ENCODE data around the gene DLGAP1.
"Not testable (repeated sequence)": the region's sequence is repeated elsewhere in the genome, so short reads cannot be mapped to it uniquely, and the experiment has no call there.

Gene DLGAP1

DNA sequence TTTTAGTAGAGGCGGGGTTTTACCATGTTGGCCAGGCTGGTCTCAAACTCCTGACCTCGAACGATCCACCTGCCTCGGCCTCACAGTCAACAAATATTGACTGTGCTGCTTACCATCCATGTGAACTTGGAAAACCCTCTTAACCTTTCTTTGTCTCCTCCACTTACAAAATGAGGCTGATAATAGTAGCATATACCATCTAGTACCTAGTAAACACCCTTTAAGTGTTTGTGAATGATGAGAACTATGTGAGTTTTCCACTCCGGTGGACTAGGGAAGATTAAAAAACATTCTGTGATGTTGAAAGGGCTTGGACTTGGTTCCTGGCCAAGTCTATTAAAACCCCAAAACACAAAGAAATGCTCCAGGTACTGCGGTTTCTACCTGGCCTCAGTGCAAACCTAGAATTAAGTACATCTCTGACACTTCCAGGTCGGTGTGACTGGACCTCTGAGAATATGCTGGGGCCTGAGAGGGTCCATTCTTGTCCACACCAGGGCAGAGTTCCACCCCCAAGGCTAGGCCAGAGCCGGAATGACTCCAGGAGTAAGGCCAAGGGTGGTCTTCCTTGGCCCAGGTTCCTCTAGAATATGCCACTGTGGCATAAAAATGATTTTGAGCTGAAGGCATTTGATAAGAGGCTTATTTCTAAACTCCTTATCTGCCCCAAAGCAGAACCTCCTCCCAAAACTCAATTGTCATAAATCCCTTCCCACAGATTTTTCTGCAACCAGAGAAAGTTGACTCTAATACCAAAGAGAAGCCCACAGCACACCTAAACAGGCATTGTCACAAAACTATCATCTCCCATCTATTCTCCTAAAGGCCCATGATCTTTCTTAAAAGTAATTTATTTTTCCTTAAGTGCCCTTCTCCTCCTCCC, 787.6 kb downstream of the DLGAP1 start:
- DNase-seq: no peak

DNA sequence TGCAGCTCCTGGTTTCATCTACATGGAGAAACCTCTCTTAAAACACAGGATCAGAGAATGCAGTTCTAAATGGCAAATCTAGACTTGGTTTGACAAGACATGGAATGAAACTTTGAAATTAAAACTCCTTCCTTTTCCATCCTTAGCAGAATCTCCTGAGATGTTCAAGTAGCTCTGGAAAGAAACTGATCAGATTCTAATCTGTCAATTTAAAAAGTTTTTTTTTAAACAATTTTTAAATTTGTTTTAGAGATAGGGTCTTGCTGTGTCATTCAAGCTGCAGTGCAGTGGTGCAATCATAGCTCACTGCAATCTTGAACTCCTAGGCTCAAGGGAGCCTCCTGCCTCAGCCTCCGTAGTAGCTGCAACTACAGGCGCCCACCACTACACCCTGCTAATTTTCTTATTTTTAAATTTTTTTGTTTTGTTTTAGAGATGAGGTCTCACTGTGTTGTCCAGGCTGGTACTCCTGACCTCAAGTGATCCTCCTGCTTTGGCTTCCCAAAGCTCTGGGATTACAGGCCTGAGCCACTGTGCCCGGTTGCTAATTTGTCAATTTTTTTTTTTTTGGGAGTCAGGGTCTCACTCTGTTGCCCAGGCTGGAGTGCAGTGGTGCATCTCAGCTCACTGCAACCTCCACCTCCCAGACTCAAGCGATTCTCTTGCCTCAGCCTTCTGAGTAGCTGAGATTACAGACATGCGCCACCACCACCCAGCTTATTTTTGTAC, 788.4 kb downstream of the DLGAP1 start:
- no peak for DNase-seq

DNA sequence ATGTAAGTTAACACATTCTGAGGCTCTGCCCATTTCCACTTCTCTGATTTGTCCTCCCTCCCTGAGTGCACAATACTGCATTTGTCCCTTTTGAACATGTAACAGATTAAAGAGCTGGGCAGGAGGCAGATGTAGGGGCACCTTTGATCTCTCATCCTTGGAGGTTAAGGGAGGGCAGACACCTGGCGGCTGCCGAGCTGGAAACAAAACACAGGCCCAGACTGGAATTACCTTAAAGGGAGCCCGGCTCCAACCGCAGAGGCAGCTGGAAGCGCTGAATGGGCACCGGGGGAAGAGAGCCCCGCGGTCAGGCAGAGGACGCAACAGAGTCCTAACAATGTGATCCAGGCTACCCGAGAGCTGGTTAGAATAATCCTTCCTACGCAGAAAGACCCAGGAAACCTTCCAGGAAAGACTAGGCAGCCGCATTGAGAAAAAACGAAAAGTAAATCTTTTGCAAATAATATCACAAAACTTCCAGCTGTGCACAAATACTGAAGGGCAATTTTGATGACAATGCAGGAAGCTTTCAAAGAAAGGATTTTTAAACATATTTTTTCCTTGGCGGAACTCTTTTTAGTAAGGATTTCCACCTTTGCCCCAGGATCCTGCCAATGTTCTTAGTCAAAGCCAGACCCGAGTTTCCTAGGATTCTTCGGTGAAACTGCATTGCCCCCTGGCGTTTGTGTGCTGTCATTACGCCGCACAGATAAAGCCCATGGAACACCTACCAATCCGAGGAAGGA, 789.2 kb downstream of the DLGAP1 start:
- peak; percentile 45 for DNase-seq

DNA sequence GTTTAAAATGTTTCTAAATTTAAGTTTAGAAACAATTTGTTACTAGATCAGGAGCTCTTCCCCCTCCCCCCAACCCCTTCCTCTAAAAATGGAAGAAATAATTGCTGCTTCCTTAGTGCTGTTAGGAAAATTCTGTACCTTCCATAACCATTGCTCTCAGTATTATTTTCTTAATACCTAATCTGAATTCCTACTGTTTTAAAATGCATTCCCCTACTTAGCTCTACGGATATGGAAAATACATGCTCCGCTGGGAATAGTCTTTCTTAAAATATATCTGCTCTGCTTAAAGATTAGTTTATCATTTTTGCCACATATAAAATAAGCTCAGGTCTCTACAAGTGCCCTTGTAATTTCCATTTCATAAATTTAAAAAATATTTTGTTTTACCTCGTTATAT, 789.9 kb downstream of the DLGAP1 start:
- no peak for DNase-seq

DNA sequence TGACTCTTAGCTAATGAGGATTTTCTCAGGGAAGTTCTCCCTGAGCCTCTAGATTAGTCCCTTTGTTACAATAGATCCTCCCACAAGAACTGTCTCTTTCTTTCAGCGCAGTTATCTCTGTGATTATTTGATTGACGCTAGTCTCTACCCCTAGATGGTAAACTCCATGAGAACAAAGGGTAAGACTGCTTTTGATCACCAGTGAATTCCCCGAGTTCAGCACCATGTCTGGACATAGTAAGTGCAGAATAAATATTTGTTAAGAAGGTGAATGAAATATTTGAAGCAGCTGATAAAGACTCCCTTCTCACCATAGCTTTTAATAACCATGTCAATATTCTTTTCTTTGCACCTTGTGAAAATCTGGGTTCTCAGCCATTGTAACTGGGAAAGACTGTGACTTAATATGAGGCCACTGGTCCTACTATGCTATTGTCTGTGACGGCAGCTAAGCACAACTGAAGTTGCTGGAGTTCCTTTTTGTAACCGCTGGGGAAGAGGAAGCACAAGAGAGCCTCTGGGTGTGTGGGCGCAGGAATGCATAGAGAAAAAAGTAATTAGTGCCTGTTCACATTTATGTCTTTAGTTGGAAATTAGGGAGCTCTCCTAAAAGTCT, 790.4 kb downstream of the DLGAP1 start:
- no peak for DNase-seq

DNA sequence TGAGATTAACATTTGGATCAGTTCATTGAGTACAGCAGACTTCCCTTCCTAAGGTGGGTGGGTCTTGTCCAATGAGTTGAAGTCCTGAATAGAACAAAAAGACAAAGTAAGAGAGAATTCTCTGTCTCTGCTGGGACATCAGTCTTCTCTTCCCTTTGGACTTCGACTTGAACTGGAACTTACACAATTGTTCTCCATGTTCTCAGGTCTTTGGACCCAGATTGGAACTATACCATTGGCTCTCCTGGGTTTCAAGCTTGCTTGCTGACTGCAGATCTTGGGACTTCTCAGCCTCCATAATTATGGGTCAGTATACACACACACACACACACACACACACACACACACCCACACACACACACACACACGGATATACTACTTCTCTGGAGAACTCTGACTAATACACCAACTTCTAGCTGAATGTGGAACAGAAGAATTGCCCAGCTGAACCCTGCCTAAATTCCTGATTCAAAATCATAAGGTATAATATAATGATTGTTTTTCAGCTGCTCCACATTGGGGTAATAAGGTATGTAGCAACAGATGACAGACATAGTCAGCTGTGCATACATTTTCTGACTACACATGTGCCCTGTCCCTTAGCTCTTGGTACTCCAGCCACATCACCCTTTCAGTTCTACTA, 791.1 kb downstream of the DLGAP1 start:
- DNase-seq: no peak

DNA sequence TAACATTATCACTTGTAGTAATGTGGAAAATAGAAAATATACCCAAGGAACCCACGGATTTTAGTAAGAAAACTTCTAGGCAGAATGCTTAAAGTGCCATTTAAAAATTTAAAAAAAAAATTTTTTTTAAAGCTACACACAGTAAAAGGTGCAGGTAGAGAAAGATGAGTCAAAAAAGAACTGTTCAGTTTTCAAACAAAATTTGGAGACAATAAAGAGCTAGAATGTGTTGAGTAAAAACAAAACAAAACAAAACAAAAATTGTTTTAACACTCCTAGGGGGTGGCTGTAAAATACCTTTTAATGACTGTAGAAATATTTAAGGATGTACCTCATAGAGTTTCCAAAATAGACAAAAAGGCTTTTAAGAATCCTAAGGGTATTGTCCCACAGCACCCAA, 793.1 kb downstream of the DLGAP1 start:
- DNase-seq: no peak

DNA sequence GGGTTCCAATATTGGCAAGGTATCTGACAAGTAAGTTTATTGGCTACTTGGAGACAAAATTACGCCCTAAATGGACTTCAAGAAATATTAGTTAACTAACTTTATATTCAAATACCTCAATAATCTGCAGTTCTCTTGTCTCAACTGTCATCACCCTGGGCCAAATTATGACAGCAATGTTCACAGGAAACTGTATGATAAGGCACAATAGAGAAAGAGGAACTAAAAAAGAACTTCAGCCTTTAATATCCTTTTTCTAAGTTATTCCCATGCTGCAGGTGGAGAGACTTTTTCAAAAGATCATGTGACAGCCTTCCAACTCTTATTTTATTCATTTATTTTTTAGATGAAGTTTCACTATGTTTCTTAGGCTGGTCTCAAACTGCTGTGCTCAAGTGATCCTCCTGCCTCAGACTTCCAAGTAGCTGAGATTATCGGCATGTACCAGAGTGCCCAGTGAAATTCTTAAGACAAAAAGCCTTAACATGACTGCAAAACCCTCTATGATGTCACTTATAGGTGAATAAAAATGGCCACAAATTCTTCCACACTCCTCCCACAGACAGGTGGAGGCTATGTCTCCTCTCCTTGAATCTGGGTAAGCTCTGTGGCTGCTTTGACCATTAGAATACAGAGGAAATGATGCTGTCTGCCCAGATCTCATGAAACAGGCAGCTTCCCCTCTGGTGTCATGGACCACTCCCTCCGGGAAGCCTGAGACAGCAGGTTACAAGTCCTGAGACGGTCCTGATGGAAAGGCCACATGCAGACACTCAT, 794.2 kb downstream of the DLGAP1 start:
- no peak for DNase-seq

DNA sequence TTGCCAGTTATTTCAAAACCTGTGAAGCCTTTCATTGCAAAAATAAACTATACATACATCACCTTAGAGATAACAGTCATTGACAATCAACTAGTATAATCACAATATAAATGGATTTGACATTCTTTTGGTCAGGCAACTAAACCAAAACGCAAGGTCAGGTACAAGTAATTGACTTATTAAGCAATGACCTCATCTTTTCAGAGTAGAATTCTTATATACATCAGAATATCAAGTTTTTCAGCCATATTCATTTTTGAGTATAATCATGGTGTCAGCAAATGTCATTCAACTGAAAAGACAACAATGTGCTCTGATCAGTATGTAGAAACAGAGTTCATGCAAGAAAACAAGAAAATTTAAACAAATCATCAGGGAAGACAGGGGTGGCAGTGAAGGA, 796.6 kb downstream of the DLGAP1 start:
- no peak for DNase-seq

DNA sequence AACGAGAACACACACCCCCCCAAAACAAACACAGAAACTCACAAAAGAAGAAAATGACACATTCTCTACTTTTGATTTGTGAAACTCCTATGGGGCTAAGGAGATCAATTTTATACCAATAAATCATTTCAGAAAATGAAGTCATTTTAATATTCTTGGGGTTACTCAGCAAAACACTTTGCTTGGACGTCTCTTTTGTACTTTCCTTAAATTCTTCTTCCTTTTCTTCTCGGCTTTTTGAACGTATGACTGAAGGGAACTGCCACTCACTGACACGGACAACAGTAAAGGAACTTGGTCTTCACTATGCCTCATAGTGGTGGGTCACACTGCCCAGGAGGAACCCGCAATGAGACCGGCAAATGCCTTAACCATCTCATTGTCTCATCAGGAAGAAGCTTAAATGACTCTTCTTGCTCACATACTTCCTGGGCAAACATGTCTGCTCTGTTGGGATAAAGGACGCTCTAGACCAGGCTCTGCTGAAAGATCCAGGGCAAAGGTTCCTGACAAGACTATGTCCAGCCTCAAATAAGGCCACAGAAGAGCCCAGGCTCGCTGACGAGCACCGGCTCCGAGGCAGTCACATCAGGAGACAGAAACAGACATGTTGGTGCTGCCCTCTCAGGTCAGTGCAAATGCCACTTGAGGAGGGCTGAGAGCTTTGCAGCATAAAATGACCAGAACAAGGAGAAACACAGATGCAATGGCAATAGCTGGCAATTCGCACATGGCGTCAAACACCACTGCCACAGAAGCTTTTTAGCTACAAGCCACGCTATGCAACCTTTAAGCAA, 799.7 kb downstream of the DLGAP1 start:
- DNase-seq: no peak

DNA sequence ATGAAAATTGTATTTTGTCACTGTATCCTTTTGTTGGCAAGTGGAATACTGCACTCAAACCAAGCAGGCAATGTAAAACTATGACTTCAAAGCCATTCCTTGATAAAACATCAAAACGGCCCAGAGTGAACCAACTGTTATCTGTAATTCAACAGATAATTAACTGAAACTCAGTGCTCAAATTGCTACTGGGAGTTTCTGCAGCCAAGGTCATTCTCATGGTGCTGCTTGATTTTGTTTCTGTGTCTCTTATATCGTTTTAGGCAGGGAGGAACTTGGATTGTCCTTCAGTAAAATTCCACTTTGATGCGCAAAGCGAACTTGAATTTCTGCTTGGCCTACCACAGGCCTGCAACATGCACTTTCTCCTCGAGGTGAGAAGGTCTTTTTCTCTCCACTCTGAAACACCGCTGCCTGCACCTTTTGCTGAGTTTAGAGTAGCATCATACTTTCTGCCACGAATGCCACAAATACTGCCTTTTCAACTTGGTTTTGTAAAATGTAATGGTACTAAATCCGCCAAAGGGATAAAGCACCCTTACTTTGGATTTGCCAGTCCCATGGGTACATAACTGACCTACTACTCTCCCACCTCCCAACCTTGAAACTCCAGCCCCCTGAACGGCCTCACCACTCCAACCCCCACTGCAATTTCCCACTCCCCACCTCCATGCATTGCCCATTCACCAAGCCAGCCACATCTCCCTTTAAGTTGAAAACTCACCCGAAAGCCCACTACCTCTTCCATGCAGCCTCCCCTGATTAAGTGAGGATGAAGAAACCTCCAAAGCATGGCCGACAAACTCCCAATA, 800.5 kb downstream of the DLGAP1 start:
- DNase-seq: no peak

DNA sequence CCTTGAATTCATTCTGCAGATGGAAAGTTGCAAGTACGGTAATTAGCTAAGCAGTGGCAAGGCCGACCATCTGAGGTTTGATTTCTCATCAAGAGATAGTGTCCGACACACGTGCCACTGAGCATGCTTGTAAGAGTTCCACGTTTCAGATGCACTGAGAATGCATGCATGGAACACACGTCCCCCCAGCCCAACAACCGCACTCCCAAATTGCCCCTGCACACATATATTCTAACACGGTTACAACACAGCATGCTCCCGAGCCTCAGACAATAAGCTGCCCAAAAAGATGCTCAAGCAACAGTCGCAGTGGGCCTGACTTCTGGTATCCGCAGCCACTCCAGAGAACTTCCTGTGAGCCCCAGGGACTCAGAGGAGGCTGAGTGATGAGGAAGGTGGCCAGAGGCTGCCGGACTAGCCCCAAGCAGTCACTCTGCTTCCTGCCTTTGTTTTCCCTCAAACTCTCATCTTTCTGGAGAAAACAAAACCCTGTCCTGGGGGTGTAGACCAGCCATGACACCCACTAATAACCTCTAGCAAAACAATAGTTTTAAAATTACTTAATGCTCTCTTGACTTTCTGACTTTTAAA, 801.2 kb downstream of the DLGAP1 start:
- no peak for DNase-seq

DNA sequence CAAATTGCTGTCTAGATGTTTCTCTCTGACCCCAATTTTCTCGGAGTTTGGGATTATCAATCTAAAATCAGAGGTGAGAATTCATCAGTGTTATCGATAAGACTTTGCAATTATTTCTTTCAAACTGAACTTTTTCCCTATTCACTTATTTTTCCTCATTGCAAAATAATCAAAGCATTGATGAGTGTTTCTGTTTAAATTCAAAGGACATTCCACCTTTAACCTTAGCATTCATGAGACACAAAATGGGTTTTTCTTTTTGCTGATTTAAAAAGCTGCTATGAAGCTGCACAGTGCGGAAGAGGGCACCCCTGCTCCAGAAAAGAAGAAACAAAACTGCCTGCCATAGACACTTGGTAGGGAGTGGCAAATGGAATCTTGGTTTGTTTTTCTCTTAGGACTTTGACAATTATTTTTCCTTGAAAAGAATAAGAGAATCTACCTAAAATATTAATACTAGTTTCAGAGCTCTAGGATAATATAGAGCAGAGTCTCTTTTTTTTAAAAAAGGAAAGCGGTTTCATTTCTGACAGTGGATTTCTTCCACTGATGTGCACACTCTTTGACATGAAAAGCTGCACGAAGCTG, 801.8 kb downstream of the DLGAP1 start:
- no peak for DNase-seq

DNA sequence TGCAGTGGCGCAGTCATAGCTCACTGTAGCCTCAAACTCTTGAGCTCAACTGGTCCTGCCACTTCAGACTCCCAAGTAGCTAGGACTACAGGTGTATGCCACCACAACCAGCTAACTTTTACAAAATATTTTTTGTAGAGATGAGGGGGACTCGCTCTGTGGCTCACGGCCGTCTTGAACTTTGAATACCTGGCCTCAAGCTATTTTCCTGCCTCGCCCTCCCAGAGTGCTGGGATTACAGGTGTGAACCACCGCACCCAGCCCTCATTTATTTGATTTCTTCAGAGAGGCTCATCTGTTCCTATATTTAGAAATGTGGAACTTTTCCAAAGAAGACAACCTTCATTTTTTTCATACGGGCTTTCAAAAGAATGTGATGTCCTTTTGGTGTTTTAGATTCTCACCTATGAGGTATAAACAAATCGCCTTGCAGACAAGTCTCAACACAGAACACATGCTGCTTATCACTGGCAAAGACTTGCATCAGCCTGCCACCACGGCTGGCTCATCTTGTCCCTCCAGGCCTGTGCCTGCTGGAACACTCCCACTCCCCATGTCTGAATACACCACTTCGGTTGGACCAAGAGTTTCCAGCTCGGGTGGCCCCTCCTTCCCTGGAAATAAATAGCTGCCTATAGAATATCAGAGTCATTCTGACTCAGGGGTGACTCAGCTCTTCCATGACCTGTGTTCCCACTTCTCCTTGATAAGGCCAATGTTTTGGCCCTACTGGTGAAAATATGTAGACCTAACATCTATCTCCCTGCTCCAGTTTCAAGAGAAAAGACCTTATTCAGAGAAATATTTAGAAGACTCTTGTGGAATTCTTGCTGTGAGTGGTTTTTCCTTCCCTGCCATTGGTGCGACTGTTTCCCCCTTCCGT, 802.5 kb downstream of the DLGAP1 start:
- DNase-seq: no peak

DNA sequence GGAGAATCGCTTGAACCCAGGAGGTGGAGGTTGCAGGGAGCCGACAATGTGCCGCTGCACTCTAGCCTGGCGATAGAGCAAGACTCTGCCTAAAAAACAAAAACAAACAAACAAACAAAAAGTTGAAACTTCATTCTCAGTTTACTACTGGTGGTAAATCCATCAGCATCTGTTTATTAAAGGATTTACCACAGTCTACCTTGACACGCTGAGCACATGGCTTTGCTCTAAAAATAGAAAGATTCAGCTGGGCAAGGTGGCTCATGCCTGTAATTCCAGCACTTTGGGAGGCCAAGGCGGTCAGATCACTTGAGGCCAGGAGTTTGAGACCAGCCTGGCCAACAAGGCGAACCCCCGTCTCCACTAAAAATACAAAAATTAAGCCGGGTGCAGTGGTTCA, 803.8 kb downstream of the DLGAP1 start:
- DNase-seq: no peak

DNA sequence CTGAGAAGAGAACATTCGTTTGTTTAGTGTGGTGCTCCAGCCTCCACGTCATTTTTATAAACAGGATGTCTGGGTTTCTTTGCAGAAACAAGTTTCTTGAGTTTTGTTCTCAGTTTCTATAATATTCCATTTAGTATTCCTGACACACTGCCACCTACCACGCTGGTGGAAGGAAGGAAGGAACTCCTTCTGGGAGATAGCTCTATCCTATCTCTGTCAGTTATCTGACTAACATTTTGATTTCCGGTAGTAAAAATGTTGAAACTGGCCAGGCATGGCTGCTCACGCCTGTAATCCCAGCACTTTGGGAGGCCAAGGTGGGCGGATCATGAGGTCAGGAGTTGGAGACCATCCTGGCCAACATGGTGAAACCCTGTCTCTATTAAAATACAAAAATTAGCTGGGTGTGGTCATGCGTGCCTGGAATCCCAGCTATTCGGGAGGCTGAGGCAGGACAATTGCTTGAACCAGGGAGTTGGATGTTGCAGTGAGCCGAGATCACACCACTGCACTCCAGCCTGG, 804.5 kb downstream of the DLGAP1 start:
- DNase-seq: not testable (repeated sequence)

DNA sequence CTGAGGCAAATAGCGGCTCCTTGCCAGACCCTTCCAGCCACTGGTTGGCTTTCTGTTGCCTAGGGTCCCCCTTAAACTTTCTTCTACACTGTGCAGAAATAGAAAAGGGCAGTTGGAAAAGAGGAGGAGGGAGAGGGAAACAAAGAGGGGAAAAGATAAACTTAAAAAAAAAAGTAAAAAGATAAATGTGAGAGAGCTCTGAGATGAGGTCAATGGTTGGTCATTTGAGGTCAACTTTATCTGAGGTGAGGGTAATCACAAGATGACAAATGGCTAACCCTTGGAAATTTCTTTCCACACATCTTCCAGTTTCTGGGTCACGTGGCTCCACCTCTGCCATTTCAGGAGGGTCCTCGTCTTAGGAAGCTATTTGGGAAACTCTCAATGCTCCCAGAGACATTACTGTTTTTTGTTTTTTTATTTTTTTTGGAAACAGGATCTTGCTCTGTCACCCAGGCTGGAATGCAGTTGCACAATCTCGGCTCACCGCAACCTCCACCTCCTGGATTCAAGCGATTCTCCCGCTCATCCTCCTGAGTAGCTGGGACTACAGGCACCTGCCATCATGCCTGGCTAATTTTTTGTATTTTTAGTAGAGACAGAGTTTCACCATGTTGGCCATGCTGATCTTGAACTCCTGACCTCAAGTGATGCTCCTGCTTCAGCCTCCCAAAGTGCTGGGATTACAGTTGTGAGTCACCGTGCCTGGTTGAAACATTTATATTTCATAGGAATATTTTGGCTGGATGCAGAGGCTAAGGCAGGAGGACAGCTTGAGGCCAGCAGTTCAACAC, 805.3 kb downstream of the DLGAP1 start:
- no peak for DNase-seq
